EL (cell line): ENCODE data around the gene ABCB1.
"Not testable (repeated sequence)": the region's sequence is repeated elsewhere in the genome, so short reads cannot be mapped to it uniquely, and the experiment has no call there.

Source experiments
- DNase-seq: peaks from one replicate; pipeline ENCODE4 v3.0.0-alpha.2; 2016

Gene ABCB1

GRCh38 chr7:87574630-87575029, 26.1 kb downstream of the ABCB1 start:
- peak; percentile 42 for DNase-seq

- not testable (repeated sequence) for DNase-seq
Measured at GRCh38 chr7:87572513-87572912, 28.2 kb downstream of the ABCB1 start.

- DNase-seq = peak; percentile 61
Measured at GRCh38 chr7:87570178-87570577, 30.5 kb downstream of the ABCB1 start.

- no peak for DNase-seq
Measured at GRCh38 chr7:87567052-87567451, 33.6 kb downstream of the ABCB1 start.

- no peak for DNase-seq
Measured at GRCh38 chr7:87566311-87566900, 34.3 kb downstream of the ABCB1 start.

GRCh38 chr7:87565877-87566276, 34.8 kb downstream of the ABCB1 start:
- DNase-seq = no peak

- DNase-seq = peak; percentile 18
Measured at GRCh38 chr7:87564296-87564963, 36.3 kb downstream of the ABCB1 start.

- no peak for DNase-seq
Measured at GRCh38 chr7:87561702-87562101, 39.0 kb downstream of the ABCB1 start.

GRCh38 chr7:87561102-87561501, 39.6 kb downstream of the ABCB1 start:
- no peak for DNase-seq

GRCh38 chr7:87552351-87552900, 48.3 kb downstream of the ABCB1 start:
- DNase-seq = no peak

- no peak for DNase-seq
Measured at GRCh38 chr7:87548123-87548919, 52.4 kb downstream of the ABCB1 start.

GRCh38 chr7:87545760-87546159, 54.9 kb downstream of the ABCB1 start:
- no peak for DNase-seq

GRCh38 chr7:87543623-87544022, 57.1 kb downstream of the ABCB1 start:
- no peak for DNase-seq

- DNase-seq = no peak
Measured at GRCh38 chr7:87541648-87542047, 59.0 kb downstream of the ABCB1 start.

- no peak for DNase-seq
Measured at GRCh38 chr7:87538052-87538451, 62.6 kb downstream of the ABCB1 start.

GRCh38 chr7:87534072-87534471, 66.6 kb downstream of the ABCB1 start:
- no peak for DNase-seq

- DNase-seq = no peak
Measured at GRCh38 chr7:87530126-87530525, 70.6 kb downstream of the ABCB1 start.

- no peak for DNase-seq
Measured at GRCh38 chr7:87528730-87529129, 72.0 kb downstream of the ABCB1 start.

GRCh38 chr7:87518735-87519134, 81.9 kb downstream of the ABCB1 start:
- DNase-seq = no peak

GRCh38 chr7:87517891-87518290, 82.8 kb downstream of the ABCB1 start:
- DNase-seq = no peak

- DNase-seq = peak; percentile 4
Measured at GRCh38 chr7:87517136-87517815, 83.4 kb downstream of the ABCB1 start.

GRCh38 chr7:87513735-87514335, 86.8 kb downstream of the ABCB1 start:
- DNase-seq = no peak

GRCh38 chr7:87512906-87513305, 87.8 kb downstream of the ABCB1 start:
- DNase-seq = no peak
